Sigmoid colon (tissue), 4 donors: ENCODE measurements around the gene CCDC184.

Experiments used
- CTCF ChIP-seq, 4 experiments: fragments of 450-650 bp in 3 of 4; fragments of 200-600 bp in 1 of 4; IDR thresholded peaks; one replicate each; pipeline ENCODE4 v1.5.1; 2016 to 2019; ENCODE audit warnings: antibody characterized with exemption in 4 of 4, mild to moderate bottlenecking in 3 of 4, moderate library complexity in 2 of 4
- POLR2AphosphoS5 ChIP-seq, 4 donors: sonication (generic); formaldehyde crosslinking; IDR thresholded peaks; one replicate each; pipeline ENCODE4 v1.6.1; 2017; ENCODE audit warnings: antibody characterized with exemption in 4 of 4

GRCh38 chr12:48201091-48201490 lies 17.6 kb downstream of the CCDC184 start:
- TF ChIP-seq CTCF (IDR thresholded peaks at IDR 0.05) (no peak), POLR2AphosphoS5 (IDR thresholded peaks at IDR 0.05) (no peak)
